B cell (primary cell): ENCODE results near the gene POM121. TPM values are rescaled to one million over a fixed set of nuclear protein-coding genes. Genes with fewer than 3 reads are reported as not detected.
"Not testable (repeated sequence)": the region's sequence is repeated elsewhere in the genome, so short reads cannot be mapped to it uniquely, and the experiment has no call there.

Experiments
- ATAC-seq: fragments of 200-7000 bp; cut with Tn5 transposase; one replicate; pipeline ENCODE4 v1.10.0; 2021; ENCODE audit warnings: low read depth, mild to moderate bottlenecking, moderate number of reproducible peaks, moderate library complexity
- CTCF ChIA-PET: fragments of 350-600 bp; sonication (Branson Sonifier 250); formaldehyde crosslinking; loops from one replicate; lab custom pipeline; 2021; ENCODE audit warnings: antibody characterized with exemption, inconsistent platforms; lab: Charles Lee
- POLR2A ChIA-PET: fragments of 350-600 bp; sonication (Branson Sonifier 250); formaldehyde crosslinking; loops from one replicate; lab custom pipeline; 2021; ENCODE audit warnings: antibody characterized with exemption; lab: Charles Lee
- DNase-seq: peaks from one replicate; pipeline ENCODE4 v3.0.0; 2013
- H2AFZ ChIP-seq: 2 replicates; pipeline ENCODE4 v1.6.1; 2012; ENCODE audit warnings: mild to moderate bottlenecking, low read depth, low read length; ENCODE audit not compliant: insufficient read depth, poor library complexity, severe bottlenecking
- H3K27ac ChIP-seq, 2 donors: 1 replicate in 1 of 2; 2 replicates in 1 of 2; pipeline ENCODE4 v1.5.1; 2012 to 2013; ENCODE audit warnings: low read length in 2 of 2, mild to moderate bottlenecking in 2 of 2, moderate library complexity in 1 of 2
- H3K27me3 ChIP-seq, 4 experiments: fragments of 200-600 bp in 1 of 4; sonication (generic) in 1 of 4; replicated peaks in 1 of 4; 1 replicate in 2 of 4; 2 replicates in 2 of 4; pipeline versions ENCODE4 v1.6.1 to v1.7.0; 2013 to 2016; ENCODE audit warnings: low read length in 3 of 4, mild to moderate bottlenecking in 2 of 4, mixed read lengths in 1 of 4, moderate library complexity in 1 of 4; ENCODE audit not compliant: insufficient read depth in 4 of 4, control insufficient read depth in 3 of 4; ENCODE audit errors: control extremely low read depth in 1 of 4
- H3K36me3 ChIP-seq, 2 experiments: replicated peaks in 1 of 2; 1 replicate in 1 of 2; 2 replicates in 1 of 2; pipeline versions ENCODE4 v1.6.1 to v1.7.1; 2013; ENCODE audit warnings: low read length in 1 of 2; ENCODE audit not compliant: insufficient read depth in 2 of 2, control insufficient read depth in 1 of 2; ENCODE audit errors: control extremely low read depth in 1 of 2, extremely low read depth in 1 of 2
- H3K4me1 ChIP-seq, 2 donors: fragments of 200-600 bp in 1 of 2; sonication (generic) in 1 of 2; 1 replicate in 1 of 2; 2 replicates in 1 of 2; pipeline versions ENCODE4 v1.5.1 to v1.6.1; 2013 to 2017; ENCODE audit warnings: low read length in 2 of 2; ENCODE audit not compliant: control insufficient read depth in 2 of 2, insufficient read depth in 2 of 2
- H3K4me2 ChIP-seq: replicated peaks from 2 replicates; pipeline ENCODE3; 2012; ENCODE audit warnings: mild to moderate bottlenecking, low read depth, low read length; ENCODE audit not compliant: poor library complexity, severe bottlenecking
- H3K4me3 ChIP-seq, 5 experiments: fragments of 200-600 bp in 1 of 5; sonication (generic) in 1 of 5; 1 replicate in 3 of 5; 2 replicates in 2 of 5; pipeline versions ENCODE4 v1.5.1 to v1.7.0; 2011 to 2016; ENCODE audit warnings: low read length in 4 of 5, mild to moderate bottlenecking in 4 of 5, low read depth in 2 of 5, control low read depth in 1 of 5, moderate library complexity in 1 of 5; ENCODE audit not compliant: insufficient read depth in 1 of 5; ENCODE audit errors: control extremely low read depth in 1 of 5, extremely low read depth in 1 of 5
- H3K79me2 ChIP-seq: fragments of 200-600 bp; sonication (generic); one replicate; pipeline ENCODE4 v1.6.0; 2016; ENCODE audit warnings: low read length; ENCODE audit not compliant: control insufficient read depth, insufficient read depth
- H3K9ac ChIP-seq: fragments of 200-600 bp; sonication (generic); 2 replicates; pipeline ENCODE4 v1.6.1; 2017; ENCODE audit warnings: mild to moderate bottlenecking, low read length, moderate library complexity
- H3K9me3 ChIP-seq, 3 donors: one replicate each; pipeline versions ENCODE4 v1.6.1 to v1.7.1; 2013; ENCODE audit warnings: low read length in 2 of 3; ENCODE audit not compliant: control insufficient read depth in 2 of 3, insufficient read depth in 1 of 3; ENCODE audit errors: control extremely low read depth in 1 of 3
- H4K20me1 ChIP-seq: 2 replicates; pipeline ENCODE4 v1.6.0; 2012; ENCODE audit warnings: mild to moderate bottlenecking, low read length; ENCODE audit not compliant: insufficient read depth, control insufficient read depth, poor library complexity, severe bottlenecking
- H3K27ac Mint-ChIP-seq: one replicate; pipeline ENCODE4 v1.8.0; 2021; ENCODE audit warnings: mixed read lengths
- H3K27me3 Mint-ChIP-seq: one replicate; pipeline ENCODE4 v1.8.0; 2021; ENCODE audit warnings: mixed read lengths
- H3K4me1 Mint-ChIP-seq: one replicate; pipeline ENCODE4 v1.8.0; 2021; ENCODE audit warnings: mixed read lengths
- H3K4me3 Mint-ChIP-seq: one replicate; pipeline ENCODE4 v1.8.0; 2021; ENCODE audit warnings: mixed read lengths
- H3K9me3 Mint-ChIP-seq: one replicate; pipeline ENCODE4 v1.8.0; 2022; ENCODE audit warnings: mixed read lengths; ENCODE audit not compliant: insufficient read depth
- WGBS: methylation state at CpG from one replicate; pipeline ENCODE4 v1.1.5; 2013; ENCODE audit warnings: missing lambda C conversion rate; ENCODE audit not compliant: insufficient coverage; 5-methylcytosine and 5-hydroxymethylcytosine counted together
- intact Hi-C: fragments of 100-400 bp; cut with micrococcal nuclease; formaldehyde crosslinking; loops from one replicate; pipeline ENCODE4 v1.10.0; 2022
- polyA plus RNA-seq: library from polyadenylated mRNA; depleted of rRNA; stranded (reverse); fragments of >200 nt; gene quantifications from 2 replicates; pipeline ENCODE4 v1.2.3, GENCODE V29; 2012
- small RNA-seq: library from RNA; depleted of rRNA; stranded (forward); fragments of <200 nt; gene quantifications from one replicate; pipeline ENCODE3, GENCODE V24; 2012; ENCODE audit warnings: low replicate concordance, low read depth; ENCODE audit not compliant: insufficient read length
- total RNA-seq, 2 donors: library from RNA; stranded (reverse); fragments of 120-200 nt in 1 of 2; gene quantifications; 1 replicate in 1 of 2; 2 replicates in 1 of 2; pipeline versions ENCODE4 v1.2.3 to v1.2.4, GENCODE V29; 2013 to 2022

Gene POM121
- total and polyA plus RNA-seq, 2 donors (not counting 1 experiment from before 2014, with no cell fraction given): 25.0 to 57.9 TPM

DNA sequence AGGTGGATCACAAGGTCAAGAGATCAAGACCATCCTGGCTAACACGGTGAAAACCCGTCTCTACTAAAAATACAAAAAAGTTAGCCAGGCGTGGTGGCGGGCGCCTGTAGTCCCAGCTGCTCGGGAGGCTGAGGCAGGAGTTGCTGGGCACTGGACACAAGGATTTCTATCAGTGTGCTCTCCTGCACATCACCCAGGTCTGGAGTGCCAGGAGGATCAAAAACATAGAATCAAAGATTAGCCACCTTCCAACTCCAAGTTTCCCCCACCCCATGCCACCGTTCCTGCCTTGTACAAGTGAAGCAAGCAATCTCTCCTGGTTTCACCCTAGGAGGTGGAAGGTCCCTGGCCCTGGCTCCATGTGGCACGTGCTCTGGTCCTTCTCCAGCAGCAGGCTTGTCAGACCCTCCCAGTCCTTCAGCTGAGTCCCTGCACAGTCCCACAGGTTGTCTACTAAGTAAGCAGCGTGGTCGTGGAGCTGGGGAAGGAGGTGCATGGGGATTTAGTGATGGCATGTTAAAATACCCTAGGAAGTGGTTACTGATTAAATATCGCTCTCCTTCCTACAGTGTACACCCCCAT is 73.1 kb downstream of the POM121 start:
- CTCF ChIA-PET, H3K9ac ChIP-seq, H2AFZ ChIP-seq, H3K9me3 Mint-ChIP-seq, H3K4me2 ChIP-seq, H4K20me1 ChIP-seq, H3K9me3 ChIP-seq, H3K27me3 Mint-ChIP-seq, H3K4me3 Mint-ChIP-seq, H3K27ac Mint-ChIP-seq, POLR2A ChIA-PET, H3K79me2 ChIP-seq, H3K4me1 ChIP-seq, H3K36me3 ChIP-seq, H3K4me3 ChIP-seq, intact Hi-C loops, H3K27ac ChIP-seq, DNase-seq, H3K27me3 ChIP-seq, H3K4me1 Mint-ChIP-seq, ATAC-seq: not testable (repeated sequence)
- WGBS: no CpG with 5 or more reads among the region's 11 CpGs

Small RNA genes within 50 kb of the gene (small RNA-seq; reads per million reads assigned to genes)
- gene RF00019: not detected

Other genes starting within 250 kb of the POM121 start
- 9.4 and 9.5 TPM in 2 replicates for gene TYW1B, start 96.9 kb upstream of the POM121 start, total RNA-seq
- 4.4 and 6.8 TPM in 2 replicates for gene TYW1B, start 96.9 kb upstream of the POM121 start, polyA plus RNA-seq
- gene TRIM74, start 44.4 kb downstream of the POM121 start, total RNA-seq: 1.2 and 1.6 TPM in 2 replicates
- gene TRIM74, start 44.4 kb downstream of the POM121 start, polyA plus RNA-seq: 0.48 and 0.97 TPM in 2 replicates
- not detected in 2 replicates for gene SPDYE8, start 104.7 kb downstream of the POM121 start, total RNA-seq
- gene SPDYE8, start 104.7 kb downstream of the POM121 start, polyA plus RNA-seq: not detected in 2 replicates
- not detected in 2 replicates for gene SPDYE11, start 132.8 kb downstream of the POM121 start, total RNA-seq
- not detected in 2 replicates for gene SPDYE11, start 132.8 kb downstream of the POM121 start, polyA plus RNA-seq
- not detected in 2 replicates for gene SPDYE9, start 160.9 kb downstream of the POM121 start, total RNA-seq
- gene SPDYE9, start 160.9 kb downstream of the POM121 start, polyA plus RNA-seq: not detected in 2 replicates